IMR-90 (cell line): ENCODE measurements around the gene RALGAPA1.

Experiments used
- BHLHE40 ChIP-seq: fragments of 150-350 bp; IDR thresholded peaks from 2 replicates; pipeline ENCODE4 v1.6.1; 2016; ENCODE audit warnings: mild to moderate bottlenecking, low read depth, low read length
- CEBPB ChIP-seq: IDR thresholded peaks from 2 replicates; pipeline ENCODE4 v1.6.1; 2012; ENCODE audit warnings: low read depth, low read length, improper control_type of control experiment
- CTCF ChIP-seq: conservative IDR thresholded peaks from 2 replicates; pipeline ENCODE4 v1.5.1; 2012; ENCODE audit warnings: mild to moderate bottlenecking, low read depth, low read length, improper control_type of control experiment
- FOS ChIP-seq: fragments of 150-350 bp; IDR thresholded peaks from 2 replicates; pipeline ENCODE4 v1.6.1; 2016; ENCODE audit warnings: low read depth, low read length
- MAFK ChIP-seq: IDR thresholded peaks from 2 replicates; pipeline ENCODE4 v1.6.1; 2012; ENCODE audit warnings: low read depth, low read length, improper control_type of control experiment
- MAZ ChIP-seq: IDR thresholded peaks from 2 replicates; pipeline ENCODE4 v1.6.1; 2012; ENCODE audit warnings: low read depth, mild to moderate bottlenecking, low read length, improper control_type of control experiment, moderate library complexity, borderline replicate concordance
- NFE2L2 ChIP-seq: fragments of 150-350 bp; IDR thresholded peaks from 2 replicates; pipeline ENCODE4 v1.6.1; 2016; ENCODE audit warnings: low read depth, mild to moderate bottlenecking, low read length
- POLR2A ChIP-seq: IDR thresholded peaks from 2 replicates; pipeline ENCODE4 v1.6.1; 2012; ENCODE audit warnings: mild to moderate bottlenecking, low read depth, low read length
- RAD21 ChIP-seq: IDR thresholded peaks from 2 replicates; pipeline ENCODE4 v1.6.1; 2012; ENCODE audit warnings: low read length, improper control_type of control experiment
- RCOR1 ChIP-seq: IDR thresholded peaks from 2 replicates; pipeline ENCODE4 v1.6.1; 2012; ENCODE audit warnings: mild to moderate bottlenecking, low read length, improper control_type of control experiment; ENCODE audit not compliant: insufficient replicate concordance
- SMC3 ChIP-seq: fragments of 150-350 bp; IDR thresholded peaks from 2 replicates; pipeline ENCODE4 v1.6.1; 2016; ENCODE audit warnings: low read depth, mild to moderate bottlenecking, antibody characterized with exemption, low read length, moderate library complexity
- TF ChIP-seq, protein P1 (sequence below): fragments of 150-350 bp; IDR thresholded peaks from 2 replicates; pipeline ENCODE4 v1.6.1; 2016; ENCODE audit warnings: low read depth, mild to moderate bottlenecking, low read length, moderate library complexity, borderline replicate concordance

DNA sequence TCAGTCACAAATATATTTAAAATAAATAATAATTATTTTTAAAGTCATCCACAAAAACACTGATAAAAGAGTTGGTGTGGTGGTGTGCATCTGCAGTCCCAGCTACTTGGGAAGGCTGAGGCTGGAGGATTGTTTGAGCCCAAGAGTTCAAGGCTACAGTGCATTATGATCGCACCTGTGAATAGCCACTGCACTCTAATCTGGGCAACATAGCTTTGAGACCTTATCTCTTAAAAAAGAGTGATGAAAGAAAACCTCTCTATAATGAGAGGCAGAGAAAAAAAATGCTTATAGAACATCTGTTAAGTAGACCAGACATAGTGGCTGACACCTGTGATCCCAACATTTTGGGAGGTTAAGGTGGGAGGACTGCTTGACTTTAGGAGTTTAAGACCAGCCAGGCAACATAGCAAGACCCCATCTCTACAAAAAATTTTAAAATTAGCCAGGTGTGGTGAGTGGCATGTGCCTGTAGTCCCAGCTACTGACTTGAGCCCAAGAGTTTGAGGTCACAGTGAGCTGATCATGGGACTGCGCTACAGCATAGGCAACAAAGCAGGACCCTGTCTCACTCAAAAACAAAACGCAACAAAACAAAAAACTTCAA lies 50.5 kb downstream of the RALGAPA1 start:
- TF ChIP-seq CTCF (no peak), POLR2A (no peak), SMC3 (no peak), RCOR1 (no peak), FOS (no peak), NFE2L2 (no peak), MAZ (no peak), BHLHE40 (no peak), CEBPB (no peak), RAD21 (no peak), MAFK (no peak)
- TF ChIP-seq, protein P1, sequence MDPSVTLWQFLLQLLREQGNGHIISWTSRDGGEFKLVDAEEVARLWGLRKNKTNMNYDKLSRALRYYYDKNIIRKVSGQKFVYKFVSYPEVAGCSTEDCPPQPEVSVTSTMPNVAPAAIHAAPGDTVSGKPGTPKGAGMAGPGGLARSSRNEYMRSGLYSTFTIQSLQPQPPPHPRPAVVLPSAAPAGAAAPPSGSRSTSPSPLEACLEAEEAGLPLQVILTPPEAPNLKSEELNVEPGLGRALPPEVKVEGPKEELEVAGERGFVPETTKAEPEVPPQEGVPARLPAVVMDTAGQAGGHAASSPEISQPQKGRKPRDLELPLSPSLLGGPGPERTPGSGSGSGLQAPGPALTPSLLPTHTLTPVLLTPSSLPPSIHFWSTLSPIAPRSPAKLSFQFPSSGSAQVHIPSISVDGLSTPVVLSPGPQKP: no peak
